ENCODE data around the gene EFNB1. TPM values are rescaled to one million over a fixed set of nuclear protein-coding genes. Genes with fewer than 3 reads are reported as not detected.

The EFNB1 gene
- total and polyA plus RNA-seq, 9 of the 15 experiments (the other 6 are each of a cell fraction or from before 2014, with no cell fraction given), result 0.01 to 2.1 (median 0.99) TPM; not detected in 1

- TF ChIP-seq, protein P1, sequence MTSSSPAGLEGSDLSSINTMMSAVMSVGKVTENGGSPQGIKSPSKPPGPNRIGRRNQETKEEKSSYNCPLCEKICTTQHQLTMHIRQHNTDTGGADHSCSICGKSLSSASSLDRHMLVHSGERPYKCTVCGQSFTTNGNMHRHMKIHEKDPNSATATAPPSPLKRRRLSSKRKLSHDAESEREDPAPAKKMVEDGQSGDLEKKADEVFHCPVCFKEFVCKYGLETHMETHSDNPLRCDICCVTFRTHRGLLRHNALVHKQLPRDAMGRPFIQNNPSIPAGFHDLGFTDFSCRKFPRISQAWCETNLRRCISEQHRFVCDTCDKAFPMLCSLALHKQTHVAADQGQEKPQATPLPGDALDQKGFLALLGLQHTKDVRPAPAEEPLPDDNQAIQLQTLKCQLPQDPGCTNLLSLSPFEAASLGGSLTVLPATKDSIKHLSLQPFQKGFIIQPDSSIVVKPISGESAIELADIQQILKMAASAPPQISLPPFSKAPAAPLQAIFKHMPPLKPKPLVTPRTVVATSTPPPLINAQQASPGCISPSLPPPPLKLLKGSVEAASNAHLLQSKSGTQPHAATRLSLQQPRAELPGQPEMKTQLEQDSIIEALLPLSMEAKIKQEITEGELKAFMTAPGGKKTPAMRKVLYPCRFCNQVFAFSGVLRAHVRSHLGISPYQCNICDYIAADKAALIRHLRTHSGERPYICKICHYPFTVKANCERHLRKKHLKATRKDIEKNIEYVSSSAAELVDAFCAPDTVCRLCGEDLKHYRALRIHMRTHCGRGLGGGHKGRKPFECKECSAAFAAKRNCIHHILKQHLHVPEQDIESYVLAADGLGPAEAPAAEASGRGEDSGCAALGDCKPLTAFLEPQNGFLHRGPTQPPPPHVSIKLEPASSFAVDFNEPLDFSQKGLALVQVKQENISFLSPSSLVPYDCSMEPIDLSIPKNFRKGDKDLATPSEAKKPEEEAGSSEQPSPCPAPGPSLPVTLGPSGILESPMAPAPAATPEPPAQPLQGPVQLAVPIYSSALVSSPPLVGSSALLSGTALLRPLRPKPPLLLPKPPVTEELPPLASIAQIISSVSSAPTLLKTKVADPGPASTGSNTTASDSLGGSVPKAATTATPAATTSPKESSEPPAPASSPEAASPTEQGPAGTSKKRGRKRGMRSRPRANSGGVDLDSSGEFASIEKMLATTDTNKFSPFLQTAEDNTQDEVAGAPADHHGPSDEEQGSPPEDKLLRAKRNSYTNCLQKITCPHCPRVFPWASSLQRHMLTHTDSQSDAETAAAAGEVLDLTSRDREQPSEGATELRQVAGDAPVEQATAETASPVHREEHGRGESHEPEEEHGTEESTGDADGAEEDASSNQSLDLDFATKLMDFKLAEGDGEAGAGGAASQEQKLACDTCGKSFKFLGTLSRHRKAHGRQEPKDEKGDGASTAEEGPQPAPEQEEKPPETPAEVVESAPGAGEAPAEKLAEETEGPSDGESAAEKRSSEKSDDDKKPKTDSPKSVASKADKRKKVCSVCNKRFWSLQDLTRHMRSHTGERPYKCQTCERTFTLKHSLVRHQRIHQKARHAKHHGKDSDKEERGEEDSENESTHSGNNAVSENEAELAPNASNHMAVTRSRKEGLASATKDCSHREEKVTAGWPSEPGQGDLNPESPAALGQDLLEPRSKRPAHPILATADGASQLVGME (CRISPR knock-in tag; IDR thresholded peaks at IDR 0.05), result no peak
- TF ChIP-seq MCM3 (IDR thresholded peaks at IDR 0.05) (no peak), ZNF77 (CRISPR knock-in tag; IDR thresholded peaks at IDR 0.05) (no peak), FOXM1 (IDR thresholded peaks at IDR 0.05; ENCODE audit: low read depth) (no peak), FOXM1 (CRISPR knock-in tag; IDR thresholded peaks at IDR 0.05; ENCODE audit: low read depth) (no peak), BHLHE40 (IDR thresholded peaks at IDR 0.05; ENCODE audit: low read length) (no peak)
- TF ChIP-seq, protein P2, sequence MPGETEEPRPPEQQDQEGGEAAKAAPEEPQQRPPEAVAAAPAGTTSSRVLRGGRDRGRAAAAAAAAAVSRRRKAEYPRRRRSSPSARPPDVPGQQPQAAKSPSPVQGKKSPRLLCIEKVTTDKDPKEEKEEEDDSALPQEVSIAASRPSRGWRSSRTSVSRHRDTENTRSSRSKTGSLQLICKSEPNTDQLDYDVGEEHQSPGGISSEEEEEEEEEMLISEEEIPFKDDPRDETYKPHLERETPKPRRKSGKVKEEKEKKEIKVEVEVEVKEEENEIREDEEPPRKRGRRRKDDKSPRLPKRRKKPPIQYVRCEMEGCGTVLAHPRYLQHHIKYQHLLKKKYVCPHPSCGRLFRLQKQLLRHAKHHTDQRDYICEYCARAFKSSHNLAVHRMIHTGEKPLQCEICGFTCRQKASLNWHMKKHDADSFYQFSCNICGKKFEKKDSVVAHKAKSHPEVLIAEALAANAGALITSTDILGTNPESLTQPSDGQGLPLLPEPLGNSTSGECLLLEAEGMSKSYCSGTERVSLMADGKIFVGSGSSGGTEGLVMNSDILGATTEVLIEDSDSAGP (CRISPR knock-in tag; IDR thresholded peaks at IDR 0.05), result no peak
Observed at GRCh38 chrX:68801737-68802290, 27.0 kb upstream of the EFNB1 start (continued).

Data from K562 (cell line).